PC-9 (cell line): ENCODE results near the gene NTF4. TPM values are rescaled to one million over a fixed set of nuclear protein-coding genes. Genes with fewer than 3 reads are reported as not detected.

Source experiments
- BruUV-seq: library from RNA; stranded (reverse); fragments of 400-500 nt; replicated peaks from 2 replicates; lab custom pipeline; 2021; lab: Mats Ljungman, UMichigan
- CTCF ChIA-PET: fragments of 300-600 bp; sonication (Branson Sonifier 250); formaldehyde crosslinking; loops from one replicate; lab custom pipeline; 2022; ENCODE audit warnings: antibody characterized with exemption; lab: Charles Lee
- POLR2A ChIA-PET: fragments of 300-600 bp; sonication (Branson Sonifier 250); formaldehyde crosslinking; loops from one replicate; lab custom pipeline; 2022; ENCODE audit warnings: antibody characterized with exemption; ENCODE audit not compliant: unreplicated experiment; lab: Charles Lee
- DNase-seq, 2 experiments: peaks; one replicate each; pipeline versions ENCODE4 v3.0.0 to v3.0.0-alpha.2; 2015 to 2022; ENCODE audit warnings: mixed read lengths in 1 of 2
- H2AFZ ChIP-seq: fragments of 200-600 bp; sonication (generic); 2 replicates; pipeline ENCODE4 v1.8.1; 2017; ENCODE audit warnings: antibody characterized with exemption
- H3F3A ChIP-seq: fragments of 200-600 bp; sonication (generic); 2 replicates; pipeline ENCODE4 v1.8.1; 2017; ENCODE audit warnings: antibody characterized with exemption, mild to moderate bottlenecking, low read depth; ENCODE audit not compliant: insufficient read depth
- H3K27ac ChIP-seq: fragments of 200-600 bp; sonication (generic); 2 replicates; pipeline ENCODE4 v1.6.1; 2016; ENCODE audit warnings: mixed run types
- H3K27me3 ChIP-seq: fragments of 200-600 bp; sonication (generic); 2 replicates; pipeline ENCODE4 v1.6.1; 2016; ENCODE audit warnings: low read depth, mixed run types; ENCODE audit not compliant: insufficient read depth
- H3K36me3 ChIP-seq: fragments of 200-600 bp; sonication (generic); 2 replicates; pipeline ENCODE4 v1.6.1; 2016; ENCODE audit warnings: low read depth, mixed run types
- H3K4me1 ChIP-seq: fragments of 200-600 bp; sonication (generic); replicated peaks from 2 replicates; pipeline ENCODE4 v1.6.1; 2016; ENCODE audit warnings: mixed run types; ENCODE audit not compliant: insufficient read depth
- H3K4me2 ChIP-seq: fragments of 200-600 bp; sonication (generic); 2 replicates; pipeline ENCODE4 v1.6.1; 2017; ENCODE audit warnings: mixed run types
- H3K4me3 ChIP-seq: fragments of 200-600 bp; sonication (generic); 2 replicates; pipeline ENCODE4 v1.6.1; 2016; ENCODE audit warnings: mixed run types
- H3K79me2 ChIP-seq: fragments of 200-600 bp; sonication (generic); 2 replicates; pipeline ENCODE4 v1.6.1; 2017; ENCODE audit warnings: low read depth, mixed run types
- H3K9me2 ChIP-seq: fragments of 200-600 bp; sonication (generic); 2 replicates; pipeline ENCODE4 v1.8.1; 2017; ENCODE audit warnings: mild to moderate bottlenecking; ENCODE audit not compliant: insufficient read depth
- H3K9me3 ChIP-seq: fragments of 200-600 bp; sonication (generic); 2 replicates; pipeline ENCODE4 v1.8.1; 2016; ENCODE audit warnings: low read depth; ENCODE audit not compliant: insufficient read depth
- H4K20me1 ChIP-seq: fragments of 200-600 bp; sonication (generic); 2 replicates; pipeline ENCODE4 v1.8.1; 2017; ENCODE audit not compliant: insufficient read depth
- CTCF ChIP-seq: fragments of 200-600 bp; sonication (generic); conservative IDR thresholded peaks from 2 replicates; pipeline ENCODE4 v1.6.1; 2017; ENCODE audit warnings: mixed run types, antibody characterized with exemption, mild to moderate bottlenecking, moderate library complexity
- EZH2 ChIP-seq: fragments of 200-600 bp; sonication (generic); IDR thresholded peaks from 2 replicates; pipeline ENCODE4 v1.8.0; 2017; ENCODE audit warnings: antibody characterized with exemption, low read depth
- intact Hi-C: fragments of 100-400 bp; cut with micrococcal nuclease; formaldehyde crosslinking; loops from one replicate; pipeline ENCODE4 v1.10.0; 2022; ENCODE audit not compliant: unreplicated experiment
- total RNA-seq: library from RNA; stranded (reverse); gene quantifications from 2 replicates; pipeline ENCODE4 v1.2.3, GENCODE V29; 2021

Gene NTF4
- total RNA-seq, 1 experiment from 2014 or later, result 14.0 TPM

GRCh38 chr19:49094505-49095482 lies 30.2 kb upstream of the NTF4 start:
- POLR2A ChIA-PET, result no interaction called here
- no peak overlapping the region for H3K27ac ChIP-seq
- H3K36me3 ChIP-seq, result peaks cover 69% of the 10 kb centered on the region

DNA sequence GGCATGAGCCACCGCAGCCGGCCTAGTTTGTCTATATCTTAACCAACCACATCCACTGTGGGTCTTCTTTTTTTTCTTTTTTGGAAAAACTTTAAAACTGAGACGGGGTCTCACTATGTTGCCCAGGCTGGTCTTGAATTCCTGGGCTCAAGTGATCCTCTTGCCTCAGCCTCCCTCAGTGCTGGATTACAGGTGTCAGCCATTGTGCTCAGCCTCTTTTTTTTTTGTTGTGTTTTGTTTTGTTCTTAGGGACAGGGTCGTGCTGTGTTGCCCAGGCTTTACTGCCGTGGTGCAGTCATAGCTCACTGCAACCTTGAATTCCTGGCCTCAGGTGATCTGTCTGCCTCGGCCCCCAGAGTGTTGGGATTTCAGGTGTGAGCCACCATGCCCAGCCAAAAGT lies 28.1 kb upstream of the NTF4 start:
- no peak overlapping the region for H3K4me2 ChIP-seq
- intact Hi-C loops, result no loop called here
- H3K9me2 ChIP-seq, result no peaks in the 10 kb centered on the region
- peaks cover 79% of the 10 kb centered on the region for H3K79me2 ChIP-seq
- ChIA-PET POLR2A (no interaction called here), CTCF (no interaction called here)
- no peak overlapping the region for H3K27ac ChIP-seq
- peaks cover 78% of the 10 kb centered on the region for H3F3A ChIP-seq
- TF ChIP-seq CTCF (no peak), EZH2 (no peak)
- BruUV-seq, result no TSS peak
- H3K27me3 ChIP-seq, result no peaks in the 10 kb centered on the region
- H3K4me3 ChIP-seq, result no peak overlapping the region
- DNase-seq, result no peak
- H2AFZ ChIP-seq, result no peak overlapping the region
- peaks cover 66% of the 10 kb centered on the region for H3K36me3 ChIP-seq
- peaks cover under 1% of the 10 kb centered on the region for H3K4me1 ChIP-seq
- peaks cover 100% of the 10 kb centered on the region for H4K20me1 ChIP-seq
- no peaks in the 10 kb centered on the region for H3K9me3 ChIP-seq

More at GRCh38 chr19:49094505-49095482, 30.2 kb upstream of the NTF4 start:
- peaks cover 91% of the 10 kb centered on the region for H3F3A ChIP-seq
- H3K79me2 ChIP-seq, result peaks cover 74% of the 10 kb centered on the region
- H3K9me2 ChIP-seq, result no peaks in the 10 kb centered on the region
- H3K4me1 ChIP-seq, result no peaks in the 10 kb centered on the region; the same call in 1 of the 2 replicates
- DNase-seq, result no peak
- no peak overlapping the region for H3K4me3 ChIP-seq
- no peak overlapping the region for H2AFZ ChIP-seq
- TF ChIP-seq EZH2 (no peak), CTCF (no peak)
- H3K4me2 ChIP-seq, result no peak overlapping the region
- no TSS peak for BruUV-seq
- intact Hi-C loops, result loop anchor here (5.0 kb wide), 1 partner anchor 103 kb away; no protein-coding TSS in a partner anchor
- peaks cover 98% of the 10 kb centered on the region for H4K20me1 ChIP-seq
- H3K27me3 ChIP-seq, result no peaks in the 10 kb centered on the region
- CTCF ChIA-PET, result no interaction called here
- no peaks in the 10 kb centered on the region for H3K9me3 ChIP-seq

- H3K4me2 ChIP-seq, result no peak overlapping the region
- no peaks in the 10 kb centered on the region for H3K9me3 ChIP-seq
- no peak for TF ChIP-seq CTCF
- TF ChIP-seq EZH2, result no peak
- intact Hi-C loops, result no loop called here
- no peak overlapping the region for H2AFZ ChIP-seq
- DNase-seq, result no peak
- H3F3A ChIP-seq, result peaks cover 72% of the 10 kb centered on the region
- BruUV-seq, result no TSS peak
- no peaks in the 10 kb centered on the region for H3K9me2 ChIP-seq
- peaks cover 13% of the 10 kb centered on the region for H3K4me1 ChIP-seq
- no peaks in the 10 kb centered on the region for H3K27me3 ChIP-seq
- ChIA-PET CTCF (interaction anchor here (0.7 kb wide), 1 partner anchor 9 kb away, joined by 12 read pairs; no protein-coding TSS in a partner anchor), POLR2A (no interaction called here)
- peaks cover 100% of the 10 kb centered on the region for H4K20me1 ChIP-seq
- H3K4me3 ChIP-seq, result no peak overlapping the region
- H3K36me3 ChIP-seq, result peaks cover 69% of the 10 kb centered on the region
- peaks cover 88% of the 10 kb centered on the region for H3K79me2 ChIP-seq
- H3K27ac ChIP-seq, result no peak overlapping the region
Measured at GRCh38 chr19:49091391-49092038, 26.9 kb upstream of the NTF4 start.
